ENCODE data around the gene EHF.

EHF gene

GRCh38 chr11:34616830-34617504 is 3.9 kb upstream of the EHF start:
- no peak for FAIRE-seq
- TF ChIP-seq SPI1 (IDR thresholded peaks at IDR 0.05; ENCODE audit: low read depth, low read length) (no peak), POU2F2 (IDR thresholded peaks at IDR 0.05; ENCODE audit: low read depth, low read length) (no peak), POLR2AphosphoS5 (IDR thresholded peaks at IDR 0.05; ENCODE audit: low read depth, low read length) (no peak), PAX5 (IDR thresholded peaks at IDR 0.05; ENCODE audit: insufficient read depth, low read length, severe bottlenecking) (no peak), POLR2A (IDR thresholded peaks at IDR 0.05; ENCODE audit: low read depth, low read length) (no peak), TAF1 (IDR thresholded peaks at IDR 0.05; ENCODE audit: low read depth, low read length) (no peak)
- no peak for DNase-seq (ENCODE audit: insufficient read length, low spot score)

- TF ChIP-seq PAX5 (IDR thresholded peaks at IDR 0.05; ENCODE audit: insufficient read depth, low read length, severe bottlenecking), result no peak
- DNase-seq (ENCODE audit: insufficient read length, low spot score) (no peak), FAIRE-seq (no peak)
These were observed 2.5 kb upstream of the EHF start for GRCh38 chr11:34618406-34618805.

- FAIRE-seq, result no peak
- no peak for DNase-seq (ENCODE audit: insufficient read length, low spot score)
These were observed 1.8 kb upstream of the EHF start for GRCh38 chr11:34619062-34619516.

GRCh38 chr11:34620202-34620601 is 691 bp upstream of the EHF start:
- DNase-seq (ENCODE audit: insufficient read length, low spot score) (no peak), FAIRE-seq (no peak)
- TF ChIP-seq SPI1 (IDR thresholded peaks at IDR 0.05; ENCODE audit: low read depth, low read length) (peak; percentile 21; the same call in 1 of the 2 replicates), POLR2AphosphoS5 (IDR thresholded peaks at IDR 0.05; ENCODE audit: low read depth, low read length) (no peak)

More at GRCh38 chr11:34619062-34619516, 1.8 kb upstream of the EHF start:
- no peak for TF ChIP-seq POU2F2 (IDR thresholded peaks at IDR 0.05; ENCODE audit: low read depth, low read length)

- DNase-seq (ENCODE audit: insufficient read length, low spot score), result no peak
- FAIRE-seq, result no peak
- no peak for TF ChIP-seq PAX5 (IDR thresholded peaks at IDR 0.05; ENCODE audit: insufficient read depth, low read length, severe bottlenecking)
These were observed 983 bp downstream of the EHF start for GRCh38 chr11:34621876-34622275.

GRCh38 chr11:34623463-34623862 is 2.6 kb downstream of the EHF start:
- FAIRE-seq, result no peak
- no peak for DNase-seq (ENCODE audit: insufficient read length, low spot score)
- TF ChIP-seq POLR2A (IDR thresholded peaks at IDR 0.05; ENCODE audit: low read depth, low read length), result no peak

- DNase-seq (ENCODE audit: insufficient read length, low spot score) (no peak), FAIRE-seq (no peak)
- no peak for TF ChIP-seq SPI1 (IDR thresholded peaks at IDR 0.05; ENCODE audit: low read depth, low read length)
These were observed 3.2 kb downstream of the EHF start for GRCh38 chr11:34624069-34624468.

GRCh38 chr11:34625576-34625975 is 4.7 kb downstream of the EHF start:
- FAIRE-seq (no peak), DNase-seq (ENCODE audit: insufficient read length, low spot score) (no peak)
- TF ChIP-seq POLR2AphosphoS5 (IDR thresholded peaks at IDR 0.05; ENCODE audit: low read depth, low read length), result no peak
- no peak for TF ChIP-seq POLR2A (IDR thresholded peaks at IDR 0.05; ENCODE audit: low read depth, low read length)
- TF ChIP-seq SPI1 (IDR thresholded peaks at IDR 0.05; ENCODE audit: low read depth, low read length), result no peak
- TF ChIP-seq POU2F2 (IDR thresholded peaks at IDR 0.05; ENCODE audit: low read depth, low read length), result no peak
- no peak for TF ChIP-seq PAX5 (IDR thresholded peaks at IDR 0.05; ENCODE audit: insufficient read depth, low read length, severe bottlenecking)
- no peak for TF ChIP-seq TAF1 (IDR thresholded peaks at IDR 0.05; ENCODE audit: low read depth, low read length)

GRCh38 chr11:34626393-34626792 is 5.5 kb downstream of the EHF start:
- DNase-seq (ENCODE audit: insufficient read length, low spot score) (no peak), FAIRE-seq (no peak)
- TF ChIP-seq SPI1 (IDR thresholded peaks at IDR 0.05; ENCODE audit: low read depth, low read length) (no peak), POLR2A (IDR thresholded peaks at IDR 0.05; ENCODE audit: low read depth, low read length) (no peak), POU2F2 (IDR thresholded peaks at IDR 0.05; ENCODE audit: low read depth, low read length) (no peak), TAF1 (IDR thresholded peaks at IDR 0.05; ENCODE audit: low read depth, low read length) (no peak), PAX5 (IDR thresholded peaks at IDR 0.05; ENCODE audit: insufficient read depth, low read length, severe bottlenecking) (no peak), POLR2AphosphoS5 (IDR thresholded peaks at IDR 0.05; ENCODE audit: low read depth, low read length) (no peak)

GRCh38 chr11:34627197-34627596 is 6.3 kb downstream of the EHF start:
- DNase-seq (ENCODE audit: insufficient read length, low spot score), result no peak
- no peak for FAIRE-seq

GRCh38 chr11:34629711-34630110 is 8.8 kb downstream of the EHF start:
- TF ChIP-seq PAX5 (IDR thresholded peaks at IDR 0.05; ENCODE audit: insufficient read depth, low read length, severe bottlenecking), result no peak
- TF ChIP-seq TAF1 (IDR thresholded peaks at IDR 0.05; ENCODE audit: low read depth, low read length), result no peak
- TF ChIP-seq POU2F2 (IDR thresholded peaks at IDR 0.05; ENCODE audit: low read depth, low read length), result no peak
- no peak for TF ChIP-seq POLR2A (IDR thresholded peaks at IDR 0.05; ENCODE audit: low read depth, low read length)
- no peak for TF ChIP-seq POLR2AphosphoS5 (IDR thresholded peaks at IDR 0.05; ENCODE audit: low read depth, low read length)
- no peak for TF ChIP-seq SPI1 (IDR thresholded peaks at IDR 0.05; ENCODE audit: low read depth, low read length)
- no peak for DNase-seq (ENCODE audit: insufficient read length, low spot score)
- no peak for FAIRE-seq

More at GRCh38 chr11:34627197-34627596, 6.3 kb downstream of the EHF start:
- no peak for TF ChIP-seq POLR2A (IDR thresholded peaks at IDR 0.05; ENCODE audit: low read depth, low read length)
- TF ChIP-seq POU2F2 (IDR thresholded peaks at IDR 0.05; ENCODE audit: low read depth, low read length), result no peak
- TF ChIP-seq SPI1 (IDR thresholded peaks at IDR 0.05; ENCODE audit: low read depth, low read length), result no peak
- no peak for TF ChIP-seq POLR2AphosphoS5 (IDR thresholded peaks at IDR 0.05; ENCODE audit: low read depth, low read length)
- no peak for TF ChIP-seq TAF1 (IDR thresholded peaks at IDR 0.05; ENCODE audit: low read depth, low read length)
- no peak for TF ChIP-seq PAX5 (IDR thresholded peaks at IDR 0.05; ENCODE audit: insufficient read depth, low read length, severe bottlenecking)

Data from GM12891 (cell line).